ENCODE data around the gene C11orf97. TPM values are rescaled to one million over a fixed set of nuclear protein-coding genes. Genes with fewer than 3 reads are reported as not detected.

Gene C11orf97
- total RNA-seq, 2 donors from 2014 or later = not detected

DNA sequence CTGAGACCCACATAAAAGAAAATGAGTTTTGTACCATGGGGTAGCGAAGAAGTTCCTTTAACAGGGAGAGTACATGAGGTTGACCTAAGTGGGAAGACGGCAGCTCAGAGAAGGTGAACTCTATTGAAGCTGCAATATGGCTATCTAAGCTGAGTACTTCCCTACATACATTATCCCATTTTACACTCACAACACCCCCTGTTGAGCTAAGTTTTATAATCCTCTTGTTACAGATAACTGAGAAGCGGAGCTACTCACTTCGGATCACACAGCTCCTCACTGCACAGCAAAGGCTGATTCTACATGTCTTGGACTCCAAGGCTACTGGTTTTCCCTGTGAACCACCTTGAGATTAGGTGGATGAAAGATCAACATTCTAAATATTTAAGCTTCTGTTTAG, 46.7 kb downstream of the C11orf97 start:
- Histone ChIP-seq H3K36me3 (ENCODE audit: control insufficient read depth, insufficient read depth, low read length) (no peaks in the 10 kb centered on the region), H3K9ac (ENCODE audit: extremely low read depth, low read length, poor library complexity, severe bottlenecking) (no peak overlapping the region), H3K4me1 (ENCODE audit: control insufficient read depth, insufficient read depth, low read length) (peaks cover 4% of the 10 kb centered on the region), H3K27ac (ENCODE audit: low read depth, low read length) (no peak overlapping the region), H3K4me3 (ENCODE audit: low read length) (no peak overlapping the region), H3K9me3 (ENCODE audit: control insufficient read depth, low read length) (no peaks in the 10 kb centered on the region), H3K27me3 (ENCODE audit: control insufficient read depth, insufficient read depth, low read length, poor library complexity, severe bottlenecking) (no peaks in the 10 kb centered on the region)
- no peak overlapping the region for H3K4me3 Mint-ChIP-seq
- TF ChIP-seq, protein P1, sequence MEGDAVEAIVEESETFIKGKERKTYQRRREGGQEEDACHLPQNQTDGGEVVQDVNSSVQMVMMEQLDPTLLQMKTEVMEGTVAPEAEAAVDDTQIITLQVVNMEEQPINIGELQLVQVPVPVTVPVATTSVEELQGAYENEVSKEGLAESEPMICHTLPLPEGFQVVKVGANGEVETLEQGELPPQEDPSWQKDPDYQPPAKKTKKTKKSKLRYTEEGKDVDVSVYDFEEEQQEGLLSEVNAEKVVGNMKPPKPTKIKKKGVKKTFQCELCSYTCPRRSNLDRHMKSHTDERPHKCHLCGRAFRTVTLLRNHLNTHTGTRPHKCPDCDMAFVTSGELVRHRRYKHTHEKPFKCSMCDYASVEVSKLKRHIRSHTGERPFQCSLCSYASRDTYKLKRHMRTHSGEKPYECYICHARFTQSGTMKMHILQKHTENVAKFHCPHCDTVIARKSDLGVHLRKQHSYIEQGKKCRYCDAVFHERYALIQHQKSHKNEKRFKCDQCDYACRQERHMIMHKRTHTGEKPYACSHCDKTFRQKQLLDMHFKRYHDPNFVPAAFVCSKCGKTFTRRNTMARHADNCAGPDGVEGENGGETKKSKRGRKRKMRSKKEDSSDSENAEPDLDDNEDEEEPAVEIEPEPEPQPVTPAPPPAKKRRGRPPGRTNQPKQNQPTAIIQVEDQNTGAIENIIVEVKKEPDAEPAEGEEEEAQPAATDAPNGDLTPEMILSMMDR (conservative IDR thresholded peaks at IDR 0.05) = no peak
- H3K4me1 Mint-ChIP-seq = peaks cover 13% of the 10 kb centered on the region
- no peak for DNase-seq
- no peaks in the 10 kb centered on the region for H3K9me3 Mint-ChIP-seq
- H3K27me3 Mint-ChIP-seq (ENCODE audit: insufficient read depth) = peaks cover 28% of the 10 kb centered on the region
- no peaks in the 10 kb centered on the region for H3K36me3 Mint-ChIP-seq (ENCODE audit: low read depth)
- no peak overlapping the region for H3K27ac Mint-ChIP-seq
- WGBS, 2 experiments (ENCODE audit: insufficient coverage in 1 of 2, insufficient read length in 1 of 2) = 82 to 100% methylated on average over 3 to 4 of the region's 4 CpGs

DNA sequence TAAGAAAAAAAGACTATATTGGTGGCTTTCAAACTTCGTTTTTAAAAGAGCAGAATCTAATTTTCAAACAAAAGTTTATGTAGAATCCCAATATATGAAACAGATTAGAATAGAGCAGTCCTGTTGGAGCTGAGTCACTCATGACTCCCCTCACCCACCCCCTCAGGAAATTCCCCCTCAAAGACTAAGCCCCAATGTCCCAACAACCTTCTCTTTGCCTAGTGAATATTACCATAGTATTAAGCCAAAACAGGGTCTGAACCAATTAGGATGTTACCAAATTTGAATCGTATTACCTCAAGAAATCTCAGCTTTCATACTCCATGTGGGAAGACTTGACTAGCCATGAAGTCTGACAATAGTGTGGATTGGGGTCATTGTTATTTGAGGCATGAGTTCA, 47.1 kb downstream of the C11orf97 start:
- Histone ChIP-seq H3K27me3 (ENCODE audit: control insufficient read depth, insufficient read depth, low read length, poor library complexity, severe bottlenecking) (no peaks in the 10 kb centered on the region), H3K27ac (ENCODE audit: low read depth, low read length) (no peak overlapping the region), H3K36me3 (ENCODE audit: control insufficient read depth, insufficient read depth, low read length) (no peaks in the 10 kb centered on the region), H3K9me3 (ENCODE audit: control insufficient read depth, low read length) (no peaks in the 10 kb centered on the region), H3K9ac (ENCODE audit: extremely low read depth, low read length, poor library complexity, severe bottlenecking) (no peak overlapping the region), H3K4me1 (ENCODE audit: control insufficient read depth, insufficient read depth, low read length) (peaks cover 4% of the 10 kb centered on the region), H3K4me3 (ENCODE audit: low read length) (no peak overlapping the region)
- H3K4me3 Mint-ChIP-seq = no peak overlapping the region
- H3K9me3 Mint-ChIP-seq = no peaks in the 10 kb centered on the region
- H3K4me1 Mint-ChIP-seq = peaks cover 16% of the 10 kb centered on the region
- peaks cover 28% of the 10 kb centered on the region for H3K27me3 Mint-ChIP-seq (ENCODE audit: insufficient read depth)
- TF ChIP-seq, protein P1 (conservative IDR thresholded peaks at IDR 0.05) = no peak
- no peak overlapping the region for H3K27ac Mint-ChIP-seq
- no peaks in the 10 kb centered on the region for H3K36me3 Mint-ChIP-seq (ENCODE audit: low read depth)
- WGBS, 2 experiments (ENCODE audit: insufficient coverage in 1 of 2, insufficient read length in 1 of 2) = 84 to 100% methylated on average over 1 to 2 of the region's 2 CpGs
- DNase-seq = no peak

DNA sequence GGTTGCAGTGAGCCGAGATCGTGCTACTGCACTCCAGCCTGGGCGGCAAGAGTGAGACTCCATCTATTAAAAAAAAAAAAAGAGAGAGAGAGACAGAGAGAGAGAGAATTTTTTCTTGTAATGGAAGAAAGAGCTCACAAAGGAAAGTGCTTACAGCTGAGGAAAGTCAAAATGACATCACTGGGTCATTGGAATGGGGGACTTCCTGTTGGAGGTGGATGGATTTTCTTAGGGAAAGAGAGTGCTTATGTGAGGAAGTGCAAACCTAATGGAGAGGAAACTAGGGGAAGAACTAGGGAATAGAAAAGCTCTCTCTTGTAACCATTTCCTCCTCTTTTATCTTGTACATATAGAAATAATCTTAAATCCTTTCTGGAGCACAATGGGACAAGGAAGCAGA, 48.6 kb downstream of the C11orf97 start:
- TF ChIP-seq, protein P1 (conservative IDR thresholded peaks at IDR 0.05) = no peak
- H3K4me1 Mint-ChIP-seq = peaks cover 16% of the 10 kb centered on the region
- DNase-seq = no peak
- Histone ChIP-seq H3K27ac (ENCODE audit: low read depth, low read length) (no peak overlapping the region), H3K27me3 (ENCODE audit: control insufficient read depth, insufficient read depth, low read length, poor library complexity, severe bottlenecking) (no peaks in the 10 kb centered on the region), H3K4me3 (ENCODE audit: low read length) (no peak overlapping the region), H3K9ac (ENCODE audit: extremely low read depth, low read length, poor library complexity, severe bottlenecking) (no peak overlapping the region), H3K4me1 (ENCODE audit: control insufficient read depth, insufficient read depth, low read length) (peaks cover 4% of the 10 kb centered on the region), H3K36me3 (ENCODE audit: control insufficient read depth, insufficient read depth, low read length) (no peaks in the 10 kb centered on the region), H3K9me3 (ENCODE audit: control insufficient read depth, low read length) (no peaks in the 10 kb centered on the region)
- no peak overlapping the region for H3K27ac Mint-ChIP-seq
- H3K36me3 Mint-ChIP-seq (ENCODE audit: low read depth) = no peaks in the 10 kb centered on the region
- no peaks in the 10 kb centered on the region for H3K9me3 Mint-ChIP-seq
- H3K27me3 Mint-ChIP-seq (ENCODE audit: insufficient read depth) = peaks cover 28% of the 10 kb centered on the region
- 91 to 97% methylated on average over 3 of the region's 3 CpGs for WGBS, 2 experiments (ENCODE audit: insufficient coverage in 1 of 2, insufficient read length in 1 of 2)
- no peak overlapping the region for H3K4me3 Mint-ChIP-seq

Measured in endodermal cell (in vitro differentiated cells).